ENCODE measurements around the gene GRK5. TPM values are rescaled to one million over a fixed set of nuclear protein-coding genes. Genes with fewer than 3 reads are reported as not detected.

Gene GRK5
- total RNA-seq, 1 donor from 2014 or later: 25.3 TPM

DNA sequence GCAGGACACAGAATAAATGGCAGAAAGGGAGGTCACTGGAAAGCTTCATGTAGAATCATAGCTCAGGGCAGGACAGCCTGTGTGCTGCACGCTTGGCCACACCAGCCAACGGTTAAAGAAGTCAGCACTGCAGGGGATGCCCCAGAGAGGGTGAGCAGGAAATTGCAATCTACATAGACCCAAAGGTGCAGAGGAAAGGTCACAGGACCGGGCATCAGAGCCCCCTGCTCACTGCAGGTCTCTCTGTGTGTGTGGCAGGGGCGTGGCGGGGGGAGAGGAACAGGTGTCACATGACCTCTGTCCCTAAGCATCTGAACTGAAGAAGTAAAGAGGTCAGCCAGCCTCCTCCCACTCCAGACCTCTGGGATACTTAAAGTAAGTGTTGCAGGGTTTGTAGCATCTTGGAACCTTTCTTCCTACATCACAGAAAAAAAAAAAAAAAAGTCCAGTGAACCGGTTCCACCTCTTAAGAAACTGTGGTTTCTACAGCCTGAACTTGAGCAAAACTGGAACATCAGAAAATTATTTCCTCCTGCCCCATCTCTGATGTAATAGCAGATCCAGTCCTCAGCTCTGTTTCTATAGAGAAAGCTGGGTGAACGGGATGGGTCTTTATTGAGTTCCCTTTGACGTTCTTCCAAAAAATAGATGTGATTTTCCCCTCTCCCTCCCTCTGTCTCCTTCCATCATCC lies 270.9 kb downstream of the GRK5 start:
- Mint-ChIP-seq H3K4me1 (ENCODE audit: low read depth) (peaks cover 34% of the 10 kb centered on the region), H3K36me3 (ENCODE audit: low read depth) (no peaks in the 10 kb centered on the region), H3K27me3 (ENCODE audit: insufficient read depth) (peaks cover 1% of the 10 kb centered on the region), H3K27ac (peak overlapping the region; percentile 88), H3K9me3 (peaks cover 4% of the 10 kb centered on the region), H3K4me3 (peak overlapping the region; percentile 66)
- peak; percentile 25 for DNase-seq (ENCODE audit: low spot score)
- intact Hi-C loops (cut with micrococcal nuclease): loop anchor here (1.0 kb wide), 3 partner anchors 11 to 38 kb away; no protein-coding TSS in a partner anchor

DNA sequence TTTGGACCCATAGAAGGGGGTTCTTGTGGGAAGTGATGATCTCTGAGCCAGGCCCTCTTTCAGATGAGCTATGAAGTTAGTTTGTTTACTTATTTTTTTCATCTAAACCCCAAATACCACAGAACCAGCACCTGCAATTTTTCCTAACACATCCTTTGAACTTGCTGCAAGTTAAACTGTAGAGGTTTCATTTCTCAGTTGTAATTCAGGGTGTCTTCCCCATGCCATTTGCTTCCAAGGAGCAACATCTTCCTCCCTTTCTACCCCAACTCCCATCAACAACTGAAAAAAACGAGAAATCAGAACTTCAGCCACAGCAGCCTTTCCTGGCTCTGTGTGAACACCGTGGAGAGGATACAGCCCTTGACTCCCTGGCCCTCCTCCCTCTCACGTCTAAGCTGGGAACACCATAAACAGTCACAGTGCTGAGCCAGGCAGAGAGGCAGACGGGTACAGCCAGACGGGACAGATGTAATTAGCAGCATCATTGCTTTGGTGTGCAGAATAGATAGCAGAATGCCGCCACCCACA lies 271.5 kb downstream of the GRK5 start:
- H3K36me3 Mint-ChIP-seq (ENCODE audit: low read depth): no peaks in the 10 kb centered on the region
- H3K9me3 Mint-ChIP-seq: peaks cover 2% of the 10 kb centered on the region
- no peak for DNase-seq (ENCODE audit: low spot score)
- peaks cover 31% of the 10 kb centered on the region for H3K4me1 Mint-ChIP-seq (ENCODE audit: low read depth)
- peak overlapping the region; percentile 66 for H3K4me3 Mint-ChIP-seq
- H3K27ac Mint-ChIP-seq: peak overlapping the region; percentile 88
- H3K27me3 Mint-ChIP-seq (ENCODE audit: insufficient read depth): peaks cover 1% of the 10 kb centered on the region
- intact Hi-C loops (cut with micrococcal nuclease): loop anchor here (1.0 kb wide), 3 partner anchors 10 to 37 kb away; no protein-coding TSS in a partner anchor

DNA sequence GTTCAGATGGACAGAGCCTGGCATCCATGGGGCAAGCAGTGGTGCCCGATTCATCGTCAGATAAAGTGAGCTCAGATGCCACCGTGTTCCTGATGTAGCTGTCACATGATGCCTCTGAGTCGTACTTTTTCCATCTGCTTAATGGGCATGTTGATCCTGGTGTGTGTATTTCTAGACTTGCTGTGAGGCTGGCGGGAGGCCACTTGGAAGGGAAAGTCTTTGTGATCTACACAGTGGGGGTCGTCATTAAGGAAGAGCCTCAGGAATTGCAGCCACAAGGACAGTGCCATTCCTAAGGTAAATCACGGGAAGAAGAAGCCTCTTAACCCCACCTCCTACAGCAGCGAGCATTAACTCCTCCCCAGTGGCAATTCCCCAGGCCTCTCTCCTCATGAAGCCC lies 272.2 kb downstream of the GRK5 start:
- Mint-ChIP-seq H3K9me3 (no peaks in the 10 kb centered on the region), H3K36me3 (ENCODE audit: low read depth) (no peaks in the 10 kb centered on the region), H3K27ac (peak overlapping the region; percentile 88), H3K4me1 (ENCODE audit: low read depth) (peaks cover 28% of the 10 kb centered on the region), H3K27me3 (ENCODE audit: insufficient read depth) (peaks cover 1% of the 10 kb centered on the region), H3K4me3 (no peak overlapping the region)
- DNase-seq (ENCODE audit: low spot score): no peak
- intact Hi-C loops (cut with micrococcal nuclease): no loop called here

DNA sequence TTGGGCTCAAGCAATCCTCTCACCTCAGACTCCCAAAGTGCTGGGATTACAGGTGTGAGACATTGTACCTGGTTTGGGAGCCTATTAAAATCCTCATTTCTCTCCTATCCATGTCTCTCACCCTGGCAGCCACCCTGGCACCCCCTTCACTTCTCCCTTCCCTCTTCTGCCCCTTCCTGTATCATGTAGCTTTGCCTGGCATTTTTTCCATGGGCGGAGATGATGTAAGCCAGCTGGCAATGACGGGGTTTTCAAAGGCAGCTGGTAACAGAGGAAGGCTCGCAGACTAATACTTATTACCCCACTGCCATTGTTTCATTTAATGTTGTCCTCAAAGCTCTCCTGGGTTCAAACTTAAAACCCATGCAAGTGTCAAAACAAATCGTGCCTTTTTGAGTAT lies 273.3 kb downstream of the GRK5 start:
- H3K4me1 Mint-ChIP-seq (ENCODE audit: low read depth): peaks cover 28% of the 10 kb centered on the region
- no peaks in the 10 kb centered on the region for H3K36me3 Mint-ChIP-seq (ENCODE audit: low read depth)
- peaks cover 1% of the 10 kb centered on the region for H3K27me3 Mint-ChIP-seq (ENCODE audit: insufficient read depth)
- H3K9me3 Mint-ChIP-seq: no peaks in the 10 kb centered on the region
- DNase-seq (ENCODE audit: low spot score): no peak
- H3K4me3 Mint-ChIP-seq: no peak overlapping the region
- intact Hi-C loops (cut with micrococcal nuclease): no loop called here
- no peak overlapping the region for H3K27ac Mint-ChIP-seq

DNA sequence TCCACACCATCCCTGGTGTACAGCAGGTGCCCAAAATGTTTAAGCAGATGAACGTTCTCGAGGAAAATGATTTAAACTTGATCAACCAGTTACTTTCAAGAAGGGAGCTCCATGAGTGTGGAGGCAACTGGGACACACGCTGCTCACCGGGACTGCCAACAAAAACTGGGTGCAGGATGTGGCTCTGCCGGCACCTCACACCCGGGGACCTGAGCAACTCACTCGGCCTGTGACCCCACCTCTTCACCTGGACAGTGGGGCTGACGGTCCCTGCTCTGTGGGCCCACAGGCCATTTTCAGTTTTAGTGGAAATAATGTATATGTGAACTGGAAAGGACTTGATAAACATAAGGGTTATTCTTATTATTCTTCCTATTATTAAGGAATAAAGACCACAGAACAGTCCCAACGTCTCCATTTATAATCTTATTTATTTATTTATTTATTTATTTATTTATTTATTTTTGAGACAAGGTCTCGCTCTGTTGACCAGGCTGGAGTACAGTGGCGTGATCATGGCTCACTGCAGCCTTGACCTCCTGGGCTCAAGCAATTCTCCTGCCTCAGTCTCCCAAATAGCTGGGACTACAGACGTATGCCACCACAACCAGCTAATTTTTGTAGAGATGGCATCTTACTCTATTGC lies 274.5 kb downstream of the GRK5 start:
- no peaks in the 10 kb centered on the region for H3K36me3 Mint-ChIP-seq (ENCODE audit: low read depth)
- no peaks in the 10 kb centered on the region for H3K9me3 Mint-ChIP-seq
- intact Hi-C loops (cut with micrococcal nuclease): no loop called here
- no peaks in the 10 kb centered on the region for H3K27me3 Mint-ChIP-seq (ENCODE audit: insufficient read depth)
- peaks cover 28% of the 10 kb centered on the region for H3K4me1 Mint-ChIP-seq (ENCODE audit: low read depth)
- H3K4me3 Mint-ChIP-seq: no peak overlapping the region
- H3K27ac Mint-ChIP-seq: no peak overlapping the region
- no peak for DNase-seq (ENCODE audit: low spot score)

DNA sequence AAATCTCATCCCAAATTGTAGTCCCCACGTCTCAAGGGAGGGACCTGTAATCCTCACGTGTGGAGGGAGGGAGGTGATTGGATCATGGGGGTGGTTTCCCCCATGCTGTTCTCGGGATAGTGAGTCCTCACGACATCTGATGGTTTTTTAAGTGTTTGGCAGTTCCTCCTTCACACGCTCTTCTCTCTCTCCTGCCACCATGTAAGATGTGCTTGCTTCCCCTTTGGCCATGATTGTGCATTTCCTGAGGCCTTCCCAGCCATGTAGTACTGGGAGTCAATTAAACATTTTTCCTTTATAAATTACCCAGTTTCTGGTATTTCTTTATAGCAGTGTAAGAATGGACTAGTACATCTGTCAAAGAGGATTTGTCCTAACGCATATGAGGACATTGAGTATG lies 275.6 kb downstream of the GRK5 start:
- no peak for DNase-seq (ENCODE audit: low spot score)
- Mint-ChIP-seq H3K27ac (no peak overlapping the region), H3K9me3 (no peaks in the 10 kb centered on the region), H3K4me1 (ENCODE audit: low read depth) (peaks cover 19% of the 10 kb centered on the region), H3K36me3 (ENCODE audit: low read depth) (no peaks in the 10 kb centered on the region), H3K27me3 (ENCODE audit: insufficient read depth) (no peaks in the 10 kb centered on the region), H3K4me3 (no peak overlapping the region)
- intact Hi-C loops (cut with micrococcal nuclease): no loop called here

DNA sequence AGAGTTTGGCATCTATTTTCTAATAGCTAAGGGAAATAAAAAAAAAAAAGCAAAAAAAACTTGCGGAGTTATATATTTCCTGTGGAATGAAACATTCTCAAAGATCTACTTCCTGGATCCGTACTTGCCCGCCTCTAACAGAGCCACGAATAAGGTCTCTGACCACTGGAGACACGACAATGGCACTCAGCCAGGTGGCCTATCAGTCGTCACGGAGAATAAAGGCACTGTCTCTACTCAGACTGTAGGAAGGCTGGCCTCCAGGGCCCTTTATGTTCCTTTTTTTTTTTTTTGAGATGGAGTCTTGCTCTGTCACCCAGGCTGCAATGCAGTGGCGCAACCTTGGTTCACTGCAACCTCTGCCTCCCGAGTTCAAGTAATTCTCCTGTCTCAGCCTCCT lies 276.5 kb downstream of the GRK5 start:
- H3K9me3 Mint-ChIP-seq: no peaks in the 10 kb centered on the region
- peaks cover 14% of the 10 kb centered on the region for H3K4me1 Mint-ChIP-seq (ENCODE audit: low read depth)
- no peak overlapping the region for H3K27ac Mint-ChIP-seq

DNA sequence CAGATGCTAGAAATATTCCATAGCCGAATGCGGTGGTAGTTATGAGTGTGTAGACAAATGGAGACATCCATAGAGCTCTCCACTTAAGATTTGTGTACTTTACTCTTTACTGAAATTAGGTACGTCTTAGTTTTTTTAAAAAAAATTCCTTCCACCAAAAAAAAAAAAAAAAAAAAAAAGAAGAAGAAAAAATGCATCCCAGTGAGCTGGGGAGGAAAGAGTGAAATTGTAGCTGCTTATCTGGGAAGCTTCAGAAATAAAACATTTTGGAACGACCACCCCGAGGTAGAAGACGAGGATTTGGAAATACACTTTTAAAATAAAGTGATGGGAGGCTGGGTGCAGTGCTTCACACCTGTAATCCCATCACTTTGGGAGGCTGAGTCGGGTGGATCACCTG lies 281.3 kb downstream of the GRK5 start:
- Mint-ChIP-seq H3K27ac (peak overlapping the region; percentile 89), H3K4me1 (ENCODE audit: low read depth) (peaks cover 26% of the 10 kb centered on the region), H3K36me3 (ENCODE audit: low read depth) (no peaks in the 10 kb centered on the region), H3K9me3 (no peaks in the 10 kb centered on the region), H3K4me3 (no peak overlapping the region), H3K27me3 (ENCODE audit: insufficient read depth) (no peaks in the 10 kb centered on the region)
- intact Hi-C loops (cut with micrococcal nuclease): loop anchor here (1.0 to 5.0 kb wide), 3 partner anchors 10 to 289 kb away; no protein-coding TSS in a partner anchor
- no peak for DNase-seq (ENCODE audit: low spot score)

More for the DNA sequence above, 276.5 kb downstream of the GRK5 start:
- intact Hi-C loops (cut with micrococcal nuclease): no loop called here
- no peak overlapping the region for H3K4me3 Mint-ChIP-seq
- H3K36me3 Mint-ChIP-seq (ENCODE audit: low read depth): no peaks in the 10 kb centered on the region
- no peak for DNase-seq (ENCODE audit: low spot score)
- H3K27me3 Mint-ChIP-seq (ENCODE audit: insufficient read depth): no peaks in the 10 kb centered on the region

DNA sequence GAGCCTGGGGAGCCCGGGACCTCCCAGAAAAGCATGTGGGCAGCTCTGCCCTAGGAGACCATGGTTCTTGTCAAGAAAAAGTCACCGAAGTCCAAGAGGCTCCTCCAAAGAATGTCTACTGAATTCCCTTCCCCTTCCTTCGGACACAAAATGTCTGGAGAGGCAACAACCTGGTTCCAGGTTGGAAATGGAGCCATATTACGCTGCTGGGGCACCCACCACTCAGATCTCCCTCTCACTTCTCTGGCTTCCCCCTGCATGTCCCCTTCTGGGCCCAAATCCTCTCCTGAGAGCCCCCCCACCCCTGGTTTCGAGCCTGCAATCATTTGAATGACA lies 282.6 kb downstream of the GRK5 start:
- peaks cover 4% of the 10 kb centered on the region for H3K36me3 Mint-ChIP-seq (ENCODE audit: low read depth)
- intact Hi-C loops (cut with micrococcal nuclease): loop anchor here (1.0 to 10.0 kb wide), 4 partner anchors 12 to 735 kb away; partner anchors contain the start of gene CACUL1
- peak overlapping the region; percentile 34 for H3K4me3 Mint-ChIP-seq
- H3K4me1 Mint-ChIP-seq (ENCODE audit: low read depth): peaks cover 38% of the 10 kb centered on the region
- H3K27ac Mint-ChIP-seq: peak overlapping the region; percentile 89
- no peaks in the 10 kb centered on the region for H3K27me3 Mint-ChIP-seq (ENCODE audit: insufficient read depth)
- DNase-seq (ENCODE audit: low spot score): no peak
- no peaks in the 10 kb centered on the region for H3K9me3 Mint-ChIP-seq

DNA sequence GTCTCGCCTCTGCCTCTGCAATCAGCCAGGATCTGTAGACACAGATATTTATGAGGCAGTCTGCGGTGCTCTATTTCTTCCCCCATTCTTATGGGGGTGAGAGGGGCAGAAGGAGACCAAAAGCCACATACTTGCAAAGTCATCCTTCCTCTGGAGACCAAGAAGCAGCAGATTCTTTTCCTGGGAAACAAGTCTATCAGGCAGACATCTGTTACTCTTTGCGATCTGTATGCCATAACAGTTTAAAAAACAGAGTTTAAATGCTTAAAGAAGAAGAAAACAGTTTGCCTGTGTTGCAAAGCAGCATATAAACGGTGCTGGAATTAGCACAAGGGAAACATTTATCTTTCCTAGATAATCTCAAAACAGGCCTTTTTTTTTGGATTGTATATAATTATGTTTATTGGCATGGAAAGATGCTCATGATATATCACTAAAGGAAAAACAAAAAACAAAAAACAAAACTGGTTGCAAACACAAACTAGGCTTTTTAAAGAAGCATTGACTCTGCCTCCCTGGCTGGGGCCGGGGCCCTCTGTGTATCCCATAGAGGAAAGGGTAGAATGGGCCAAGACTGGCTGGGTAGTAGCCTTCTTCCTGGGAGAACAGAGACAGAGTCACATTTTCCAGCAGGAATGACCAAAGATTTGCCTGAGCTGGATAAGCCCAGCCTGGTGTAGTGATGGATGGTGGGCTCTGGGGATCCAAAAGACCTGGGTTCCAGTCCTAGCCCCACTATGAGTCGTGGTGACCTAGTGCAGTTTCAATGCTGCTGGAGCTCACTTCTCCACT lies 284.8 kb downstream of the GRK5 start:
- Mint-ChIP-seq H3K4me3 (no peak overlapping the region), H3K9me3 (no peaks in the 10 kb centered on the region), H3K4me1 (ENCODE audit: low read depth) (peaks cover 58% of the 10 kb centered on the region), H3K27ac (no peak overlapping the region), H3K36me3 (ENCODE audit: low read depth) (peaks cover 15% of the 10 kb centered on the region), H3K27me3 (ENCODE audit: insufficient read depth) (no peaks in the 10 kb centered on the region)
- intact Hi-C loops (cut with micrococcal nuclease): loop anchor here (10.0 kb wide), 1 partner anchor 737 kb away; the partner anchor contains the start of gene CACUL1
- no peak for DNase-seq (ENCODE audit: low spot score)

DNA sequence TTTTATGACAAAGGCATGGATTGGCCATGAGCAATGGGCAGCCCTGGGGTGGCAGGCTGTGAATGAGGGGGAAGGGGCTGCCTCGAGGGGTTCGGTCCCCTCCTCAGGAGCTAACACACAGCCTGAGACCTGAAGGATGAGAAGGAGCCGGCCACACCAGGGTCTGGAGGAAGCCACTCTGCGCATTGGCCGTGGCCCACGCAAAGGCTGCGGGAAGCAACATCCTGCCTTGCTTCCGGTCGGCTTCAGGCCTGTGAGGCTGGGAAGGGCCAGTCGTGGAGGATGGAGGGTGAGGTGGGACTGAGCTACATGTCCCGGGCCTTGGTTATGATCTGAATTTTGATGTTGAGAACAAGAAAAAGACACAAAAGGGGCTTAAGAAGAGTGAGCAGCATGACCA lies 285.8 kb downstream of the GRK5 start:
- peaks cover 20% of the 10 kb centered on the region for H3K36me3 Mint-ChIP-seq (ENCODE audit: low read depth)

DNA sequence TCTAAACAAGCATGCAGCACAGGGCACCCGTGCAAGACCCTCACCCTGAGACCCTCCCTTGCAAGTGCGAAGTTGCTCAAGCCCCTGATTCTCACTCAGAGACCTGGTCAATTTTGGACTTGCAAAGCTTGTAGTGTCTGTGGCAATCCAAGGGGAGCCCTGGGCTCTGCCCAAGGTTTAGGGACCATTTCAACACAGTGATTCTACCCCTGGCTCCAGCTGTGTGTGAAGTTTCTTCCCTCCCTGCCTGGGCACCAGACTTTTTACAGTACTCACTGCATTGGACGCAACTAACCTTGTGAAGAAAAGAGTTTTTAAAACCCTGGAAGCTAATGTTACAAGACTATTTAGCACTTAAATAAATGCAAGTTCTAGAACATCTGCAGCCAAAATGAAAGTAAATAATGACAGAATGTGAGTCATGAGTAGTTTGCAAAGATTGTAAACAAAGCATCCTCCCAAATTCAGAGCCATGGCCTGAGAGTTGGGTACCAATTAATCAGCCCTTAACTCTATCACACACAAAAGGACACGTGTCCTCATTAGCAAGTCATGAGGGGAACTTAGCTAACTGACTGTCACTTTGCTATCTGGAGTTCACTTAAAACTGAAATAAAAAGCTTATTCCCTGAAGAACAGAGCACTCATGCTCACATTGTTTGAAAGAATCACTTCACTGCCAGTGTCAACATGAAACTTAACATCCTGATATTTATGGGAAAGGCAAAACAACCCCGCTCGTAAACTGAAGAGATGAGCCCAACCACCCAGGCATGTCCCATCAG lies 287.1 kb downstream of the GRK5 start:
- H3K36me3 Mint-ChIP-seq (ENCODE audit: low read depth): peaks cover 32% of the 10 kb centered on the region
- H3K4me3 Mint-ChIP-seq: no peak overlapping the region
- H3K27ac Mint-ChIP-seq: peak overlapping the region; percentile 62
- intact Hi-C loops (cut with micrococcal nuclease): loop anchor here (5.0 to 10.0 kb wide), 4 partner anchors 103 to 740 kb away; partner anchors contain the start of genes BAG3, CACUL1 and TIAL1
- DNase-seq (ENCODE audit: low spot score): no peak
- no peaks in the 10 kb centered on the region for H3K9me3 Mint-ChIP-seq
- H3K27me3 Mint-ChIP-seq (ENCODE audit: insufficient read depth): no peaks in the 10 kb centered on the region
- peaks cover 68% of the 10 kb centered on the region for H3K4me1 Mint-ChIP-seq (ENCODE audit: low read depth)

More for the DNA sequence above, 285.8 kb downstream of the GRK5 start:
- H3K9me3 Mint-ChIP-seq: no peaks in the 10 kb centered on the region
- intact Hi-C loops (cut with micrococcal nuclease): loop anchor here (10.0 kb wide), 1 partner anchor 738 kb away; the partner anchor contains the start of gene CACUL1
- H3K27me3 Mint-ChIP-seq (ENCODE audit: insufficient read depth): no peaks in the 10 kb centered on the region
- no peak overlapping the region for H3K4me3 Mint-ChIP-seq
- peaks cover 66% of the 10 kb centered on the region for H3K4me1 Mint-ChIP-seq (ENCODE audit: low read depth)
- no peak overlapping the region for H3K27ac Mint-ChIP-seq
- no peak for DNase-seq (ENCODE audit: low spot score)

Measured in activated T-helper 1 cell treated with anti-CD3 and anti-CD28 coated beads, Interleukin-12 subunit alpha, Interleukin-12 subunit beta, Interleukin-2, Interleukin-4 antibody, amounts not matched to agents 30 ng/mL and 10 ng/mL and 1 ng/mL, durations not matched to agents 14 hours and 24 hours and 36 hours (primary cell).